K562 (cell line): ENCODE measurements around the gene U2SURP. TPM values are rescaled to one million over a fixed set of nuclear protein-coding genes. Genes with fewer than 3 reads are reported as not detected.

Source experiments
- ATAC-seq: fragments of 200-7000 bp; cut with Tn5 transposase; 3 replicates; pipeline ENCODE4 v1.9.1; 2020; ENCODE audit warnings: moderate library complexity
- BruUV-seq: library from RNA; stranded (reverse); fragments of 400-500 nt; replicated peaks from 2 replicates; lab custom pipeline; 2021; lab: Mats Ljungman, UMichigan
- CTCF ChIA-PET: fragments of 300-600 bp; formaldehyde crosslinking; extraction: SDS; loops from one replicate; lab custom pipeline; 2021; ENCODE audit warnings: low intra/inter-chr PET ratio; lab: Yijun Ruan, JAX
- POLR2A ChIA-PET: fragments of 300-600, 350-650 bp; sonication (Branson Sonifier 250); formaldehyde crosslinking; extraction: SDS; loops from one replicate; lab custom pipeline; 2021; ENCODE audit warnings: antibody characterized with exemption, inconsistent platforms; lab: Yijun Ruan, JAX
- DNase-seq, 4 experiments: peaks; one replicate each; pipeline versions ENCODE4 v3.0.0 to v3.0.0-alpha.2; 2011 to 2018; ENCODE audit warnings: low spot score in 3 of 4, mixed read lengths in 3 of 4; ENCODE audit errors: extremely low read depth in 1 of 4
- FAIRE-seq: peaks from 2 replicates; lab custom pipeline; 2011; peaks lifted over from hg19 to GRCh38; lab: Jason Lieb, UNC
- H2AFZ ChIP-seq: 2 replicates; pipeline ENCODE4 v1.6.0; 2011; ENCODE audit warnings: low read depth, low read length, control low read depth, inconsistent platforms
- H3K27ac ChIP-seq: fragments of 200-600 bp; 3 replicates; pipeline ENCODE4 v1.8.0; 2011; ENCODE audit warnings: low read depth, mild to moderate bottlenecking, control low read depth, inconsistent platforms, low read length, moderate library complexity, mixed read lengths; ENCODE audit errors: extremely low read depth
- H3K27me3 ChIP-seq, 2 experiments: fragments of 300-600 bp in 1 of 2; 2 replicates in 1 of 2; 3 replicates in 1 of 2; pipeline versions ENCODE4 v1.6.0 to v1.8.0; 2011; ENCODE audit warnings: inconsistent platforms in 2 of 2, low read length in 2 of 2, mild to moderate bottlenecking in 1 of 2, mixed read lengths in 1 of 2, moderate library complexity in 1 of 2; ENCODE audit not compliant: control insufficient read depth in 2 of 2, insufficient read depth in 2 of 2
- H3K36me3 ChIP-seq: fragments of 300-600 bp; 3 replicates; pipeline ENCODE4 v1.8.0; 2011; ENCODE audit warnings: mild to moderate bottlenecking, low read length, inconsistent platforms; ENCODE audit not compliant: control insufficient read depth, insufficient read depth
- H3K4me1 ChIP-seq, 2 experiments: fragments of 200-600 bp in 1 of 2; replicated peaks in 1 of 2; 2 replicates in 1 of 2; 3 replicates in 1 of 2; pipeline versions ENCODE4 v1.5.1 to v1.8.0; 2011; ENCODE audit warnings: inconsistent platforms in 2 of 2, low read length in 2 of 2, mild to moderate bottlenecking in 1 of 2, mixed read lengths in 1 of 2, moderate library complexity in 1 of 2; ENCODE audit not compliant: control insufficient read depth in 2 of 2, insufficient read depth in 2 of 2
- H3K4me2 ChIP-seq: 2 replicates; pipeline ENCODE4 v1.6.1; 2011; ENCODE audit warnings: low read length, control low read depth, inconsistent platforms, mixed read lengths; ENCODE audit not compliant: insufficient read depth
- H3K4me3 ChIP-seq: fragments of 200-600 bp; sonication (generic), shearing (Covaris generic); 2 replicates; pipeline ENCODE4 v1.5.1; 2016; ENCODE audit warnings: control low read depth, inconsistent platforms
- H3K79me2 ChIP-seq: fragments of 200-600 bp; 3 replicates; pipeline ENCODE4 v1.8.0; 2011; ENCODE audit warnings: low read length, inconsistent platforms; ENCODE audit not compliant: control insufficient read depth, insufficient read depth
- H3K9ac ChIP-seq, 2 experiments: 2 replicates each; pipeline versions ENCODE4 v1.6.0 to v1.6.1; 2011; ENCODE audit warnings: low read depth in 2 of 2, low read length in 2 of 2, control low read depth in 1 of 2, inconsistent platforms in 1 of 2, mild to moderate bottlenecking in 1 of 2, mixed read lengths in 1 of 2; ENCODE audit not compliant: insufficient read depth in 1 of 2
- H3K9me1 ChIP-seq: one replicate; pipeline ENCODE4 v1.6.0; 2011; ENCODE audit warnings: inconsistent platforms, mild to moderate bottlenecking, low read length, moderate library complexity; ENCODE audit not compliant: control insufficient read depth, insufficient read depth
- H3K9me3 ChIP-seq: replicated peaks from 2 replicates; pipeline ENCODE4 v1.5.1; 2011; ENCODE audit warnings: low read depth, low read length, inconsistent platforms; ENCODE audit not compliant: control insufficient read depth, insufficient read depth
- H4K20me1 ChIP-seq: replicated peaks from 2 replicates; pipeline ENCODE4 v1.6.1; 2011; ENCODE audit warnings: low read length, inconsistent platforms, mixed read lengths; ENCODE audit not compliant: control insufficient read depth, insufficient read depth
- MEF2A ChIP-seq: IDR thresholded peaks from 2 replicates; pipeline ENCODE4 v1.6.1; 2011; ENCODE audit warnings: low read depth, mild to moderate bottlenecking, low read length, moderate library complexity; ENCODE audit not compliant: control insufficient read depth
- PHB2 ChIP-seq: fragments of 450-650 bp; IDR thresholded peaks from 2 replicates; pipeline ENCODE4 v1.6.1; 2017; ENCODE audit warnings: low read depth
- PYGO2 ChIP-seq: fragments of 450-650 bp; IDR thresholded peaks from 2 replicates; pipeline ENCODE4 v1.6.1; 2016; ENCODE audit warnings: mild to moderate bottlenecking, missing genetic modification characterization, moderate library complexity, missing compliant biosample characterization
- TAF9B ChIP-seq: fragments of 450-650 bp; IDR thresholded peaks from 2 replicates; pipeline ENCODE4 v1.6.1; 2018; ENCODE audit warnings: mild to moderate bottlenecking; ENCODE audit not compliant: partially characterized antibody
- WGBS: fragments of 100-300 bp; shearing (Covaris generic); methylation state at CpG from one replicate; pipeline ENCODE4 v1.1.6; 2016; ENCODE audit warnings: low coverage, mixed read lengths; ENCODE audit not compliant: insufficient coverage; ENCODE audit errors: missing lambda C conversion rate; 5-methylcytosine and 5-hydroxymethylcytosine counted together
- in situ Hi-C: fragments of 300-500 bp; cut with MboI; formaldehyde crosslinking; loops from 4 replicates; pipeline ENCODE4 v1.15.0; 2018; ENCODE audit warnings: inconsistent platforms, mixed read lengths
- intact Hi-C: fragments of 100-400 bp; cut with micrococcal nuclease; formaldehyde crosslinking; loops from 2 replicates; pipeline ENCODE4 v1.14.2; 2022
- polyA plus RNA-seq, 8 experiments: library from polyadenylated mRNA; depleted of rRNA in 4 of 8; stranded (reverse) in 5 of 8; unstranded in 3 of 8; fragments of >200 nt; fragmentation: Nextera tagmentation in 2 of 8; fragmentation: Illumina TruSeq in 1 of 8; extraction: Ambion mirVana in 2 of 8; extraction: Trizol in 1 of 8; gene quantifications; 2 replicates each; pipeline versions ENCODE4 v1.2.1 to v1.2.3, GENCODE V29; 2011 to 2014; ENCODE audit warnings: inconsistent platforms in 1 of 8, missing spikeins in 1 of 8
- total RNA-seq, 7 experiments: library from RNA; depleted of rRNA in 6 of 7; stranded (reverse); fragments of >200 nt in 6 of 7; fragmentation: Illumina TruSeq in 2 of 7; extraction: Trizol in 2 of 7; gene quantifications; 2 replicates each; pipeline versions ENCODE4 v1.2.1 to v1.2.3, GENCODE V29; 2011 to 2021; ENCODE audit warnings: low replicate concordance in 1 of 7
- TF ChIP-seq, protein P1 (sequence below): IDR thresholded peaks from 2 replicates; pipeline ENCODE4 v1.6.1; 2016; ENCODE audit warnings: missing genetic modification characterization, missing compliant biosample characterization

The U2SURP gene
- total and polyA plus RNA-seq, 9 of the 15 experiments (the other 6 are each of a cell fraction or from before 2014, with no cell fraction given) = 128 to 322 (median 191) TPM

DNA sequence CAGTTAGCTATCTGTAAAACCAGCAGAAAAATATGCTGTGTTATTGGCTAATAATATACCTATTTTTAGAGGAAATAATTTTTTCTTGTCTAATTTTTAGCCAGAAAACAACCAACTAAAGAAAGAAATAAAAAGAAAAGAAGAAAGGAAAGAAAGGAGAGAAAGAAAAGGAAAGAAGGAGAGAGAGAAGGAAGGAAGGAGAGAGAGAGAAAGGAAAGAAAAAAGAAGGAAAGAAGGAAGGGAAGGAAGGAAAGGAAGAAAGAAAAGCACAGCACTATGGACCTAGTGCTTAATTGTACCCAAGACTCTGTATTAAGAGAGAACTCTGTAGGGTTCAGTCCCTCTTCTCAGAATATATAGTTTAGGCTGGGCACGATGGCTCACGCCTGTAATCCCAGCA is 34.6 kb upstream of the U2SURP start:
- 79% methylated on average over 2 of the region's 2 CpGs for WGBS
- POLR2A ChIA-PET = no interaction called here
- intact Hi-C loops (no loop called here), in situ Hi-C loops (no loop called here)
- CTCF ChIA-PET = no interaction called here
- Histone ChIP-seq H3K4me3 (no peak overlapping the region), H3K36me3 (no peaks in the 10 kb centered on the region), H3K4me2 (no peak overlapping the region), H2AFZ (no peak overlapping the region), H3K27ac (no peak overlapping the region), H4K20me1 (no peaks in the 10 kb centered on the region), H3K4me1 (peaks cover 17 to 26% of the 10 kb centered on the region in 2 experiments; a peak in 4 of 5 replicates), H3K9me3 (peaks cover 2% of the 10 kb centered on the region; the same call in 1 of the 2 replicates), H3K9ac (no peak overlapping the region), H3K9me1 (no peaks in the 10 kb centered on the region), H3K79me2 (no peaks in the 10 kb centered on the region), H3K27me3 (no peaks in the 10 kb centered on the region)
- BruUV-seq = no TSS peak
- TF ChIP-seq TAF9B = no peak
- TF ChIP-seq MEF2A = no peak
- 0 out of 2 replicates have a peak, but pooled peaks have one; percentile 14 for TF ChIP-seq PHB2
- no peak for TF ChIP-seq PYGO2 (tag)
- TF ChIP-seq, protein P1, sequence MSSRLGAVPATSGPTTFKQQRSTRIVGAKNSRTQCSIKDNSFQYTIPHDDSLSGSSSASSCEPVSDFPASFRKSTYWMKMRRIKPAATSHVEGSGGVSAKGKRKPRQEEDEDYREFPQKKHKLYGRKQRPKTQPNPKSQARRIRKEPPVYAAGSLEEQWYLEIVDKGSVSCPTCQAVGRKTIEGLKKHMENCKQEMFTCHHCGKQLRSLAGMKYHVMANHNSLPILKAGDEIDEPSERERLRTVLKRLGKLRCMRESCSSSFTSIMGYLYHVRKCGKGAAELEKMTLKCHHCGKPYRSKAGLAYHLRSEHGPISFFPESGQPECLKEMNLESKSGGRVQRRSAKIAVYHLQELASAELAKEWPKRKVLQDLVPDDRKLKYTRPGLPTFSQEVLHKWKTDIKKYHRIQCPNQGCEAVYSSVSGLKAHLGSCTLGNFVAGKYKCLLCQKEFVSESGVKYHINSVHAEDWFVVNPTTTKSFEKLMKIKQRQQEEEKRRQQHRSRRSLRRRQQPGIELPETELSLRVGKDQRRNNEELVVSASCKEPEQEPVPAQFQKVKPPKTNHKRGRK (tag) = peak; percentile 80
- DNase-seq = no peak
- no peak for FAIRE-seq
- no peak for ATAC-seq
